ENCODE data around the gene RXRA. TPM values are rescaled to one million over a fixed set of nuclear protein-coding genes. Genes with fewer than 3 reads are reported as not detected.

Gene RXRA
- total and polyA plus RNA-seq, 2 of the 13 experiments (the other 11 are each of a cell fraction or from before 2014, with no cell fraction given), result 18.9 to 29.2 TPM

DNA sequence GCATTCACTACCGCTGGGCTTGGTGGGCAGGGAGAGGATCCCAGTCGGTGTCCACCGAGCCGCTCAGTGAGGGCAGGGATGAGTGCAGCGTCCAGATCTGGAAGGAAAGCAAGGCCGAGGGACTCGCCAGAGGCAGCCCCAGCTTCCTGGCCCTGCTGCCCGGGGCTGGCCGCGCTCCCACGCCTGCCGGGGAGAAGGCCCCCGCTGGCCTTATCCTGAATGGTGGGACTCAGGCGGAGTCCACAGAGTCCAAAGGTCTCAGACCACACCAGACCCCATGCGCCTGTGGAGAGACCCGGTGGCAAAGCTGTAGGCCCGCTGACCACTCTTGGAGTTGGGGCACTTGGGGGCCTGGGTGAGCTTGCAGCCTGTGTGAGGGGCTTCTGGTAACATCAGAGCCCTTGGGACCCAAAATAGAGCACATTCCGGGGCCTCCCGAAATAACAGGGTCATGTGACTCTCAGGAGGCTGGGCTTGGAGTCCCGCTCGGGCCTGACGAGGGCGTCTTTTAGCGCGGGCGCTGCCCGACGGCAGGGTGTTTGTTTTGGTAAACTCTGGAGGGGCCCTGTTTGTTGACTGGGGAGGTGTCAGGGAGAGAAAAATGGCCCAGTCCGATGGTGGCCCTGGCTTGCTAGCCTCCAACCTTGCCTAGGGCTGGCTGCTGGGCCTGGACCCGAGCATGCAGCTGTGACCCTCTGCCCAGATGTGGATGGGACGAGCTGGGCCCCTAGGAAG lies 2.8 kb downstream of the RXRA start (continued):
- TF ChIP-seq, protein P1, sequence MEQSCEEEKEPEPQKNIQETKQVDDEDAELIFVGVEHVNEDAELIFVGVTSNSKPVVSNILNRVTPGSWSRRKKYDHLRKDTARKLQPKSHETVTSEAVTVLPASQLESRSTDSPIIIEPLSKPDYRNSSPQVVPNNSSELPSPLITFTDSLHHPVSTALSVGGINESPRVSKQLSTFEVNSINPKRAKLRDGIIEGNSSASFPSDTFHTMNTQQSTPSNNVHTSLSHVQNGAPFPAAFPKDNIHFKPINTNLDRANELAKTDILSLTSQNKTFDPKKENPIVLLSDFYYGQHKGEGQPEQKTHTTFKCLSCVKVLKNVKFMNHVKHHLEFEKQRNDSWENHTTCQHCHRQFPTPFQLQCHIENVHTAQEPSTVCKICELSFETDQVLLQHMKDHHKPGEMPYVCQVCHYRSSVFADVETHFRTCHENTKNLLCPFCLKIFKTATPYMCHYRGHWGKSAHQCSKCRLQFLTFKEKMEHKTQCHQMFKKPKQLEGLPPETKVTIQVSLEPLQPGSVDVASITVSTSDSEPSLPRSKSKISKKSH (CRISPR knock-in tag; IDR thresholded peaks at IDR 0.05; ENCODE audit: borderline replicate concordance), result no peak
- peak; percentile 65; the same call in 1 of the 2 replicates for TF ChIP-seq ZNF589 (CRISPR knock-in tag; conservative IDR thresholded peaks at IDR 0.05)
- no peak for TF ChIP-seq RFX1 (IDR thresholded peaks at IDR 0.05)
- no peak for TF ChIP-seq ZNF790 (CRISPR knock-in tag; IDR thresholded peaks at IDR 0.05; ENCODE audit: borderline replicate concordance)
- TF ChIP-seq, protein P2, sequence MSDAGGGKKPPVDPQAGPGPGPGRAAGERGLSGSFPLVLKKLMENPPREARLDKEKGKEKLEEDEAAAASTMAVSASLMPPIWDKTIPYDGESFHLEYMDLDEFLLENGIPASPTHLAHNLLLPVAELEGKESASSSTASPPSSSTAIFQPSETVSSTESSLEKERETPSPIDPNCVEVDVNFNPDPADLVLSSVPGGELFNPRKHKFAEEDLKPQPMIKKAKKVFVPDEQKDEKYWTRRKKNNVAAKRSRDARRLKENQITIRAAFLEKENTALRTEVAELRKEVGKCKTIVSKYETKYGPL (CRISPR knock-in tag; IDR thresholded peaks at IDR 0.05), result peak; percentile 68; the same call in 1 of the 2 replicates
- TF ChIP-seq ZNF543 (CRISPR knock-in tag; IDR thresholded peaks at IDR 0.05), result peak; percentile 78; the same call in 1 of the 2 replicates
- TF ChIP-seq, protein P3, sequence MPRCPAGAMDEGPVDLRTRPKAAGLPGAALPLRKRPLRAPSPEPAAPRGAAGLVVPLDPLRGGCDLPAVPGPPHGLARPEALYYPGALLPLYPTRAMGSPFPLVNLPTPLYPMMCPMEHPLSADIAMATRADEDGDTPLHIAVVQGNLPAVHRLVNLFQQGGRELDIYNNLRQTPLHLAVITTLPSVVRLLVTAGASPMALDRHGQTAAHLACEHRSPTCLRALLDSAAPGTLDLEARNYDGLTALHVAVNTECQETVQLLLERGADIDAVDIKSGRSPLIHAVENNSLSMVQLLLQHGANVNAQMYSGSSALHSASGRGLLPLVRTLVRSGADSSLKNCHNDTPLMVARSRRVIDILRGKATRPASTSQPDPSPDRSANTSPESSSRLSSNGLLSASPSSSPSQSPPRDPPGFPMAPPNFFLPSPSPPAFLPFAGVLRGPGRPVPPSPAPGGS (CRISPR knock-in tag; IDR thresholded peaks at IDR 0.05), result no peak
- TF ChIP-seq, protein P4, sequence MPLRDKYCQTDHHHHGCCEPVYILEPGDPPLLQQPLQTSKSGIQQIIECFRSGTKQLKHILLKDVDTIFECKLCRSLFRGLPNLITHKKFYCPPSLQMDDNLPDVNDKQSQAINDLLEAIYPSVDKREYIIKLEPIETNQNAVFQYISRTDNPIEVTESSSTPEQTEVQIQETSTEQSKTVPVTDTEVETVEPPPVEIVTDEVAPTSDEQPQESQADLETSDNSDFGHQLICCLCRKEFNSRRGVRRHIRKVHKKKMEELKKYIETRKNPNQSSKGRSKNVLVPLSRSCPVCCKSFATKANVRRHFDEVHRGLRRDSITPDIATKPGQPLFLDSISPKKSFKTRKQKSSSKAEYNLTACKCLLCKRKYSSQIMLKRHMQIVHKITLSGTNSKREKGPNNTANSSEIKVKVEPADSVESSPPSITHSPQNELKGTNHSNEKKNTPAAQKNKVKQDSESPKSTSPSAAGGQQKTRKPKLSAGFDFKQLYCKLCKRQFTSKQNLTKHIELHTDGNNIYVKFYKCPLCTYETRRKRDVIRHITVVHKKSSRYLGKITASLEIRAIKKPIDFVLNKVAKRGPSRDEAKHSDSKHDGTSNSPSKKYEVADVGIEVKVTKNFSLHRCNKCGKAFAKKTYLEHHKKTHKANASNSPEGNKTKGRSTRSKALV (CRISPR knock-in tag; IDR thresholded peaks at IDR 0.05), result peak; percentile 67; the same call in 1 of the 2 replicates
- TF ChIP-seq POLR2A (IDR thresholded peaks at IDR 0.05; ENCODE audit: insufficient read depth in 1 of 2, low read depth in 2 of 2, low read length in 2 of 2), result peak in 1 of 2 experiments; percentile 43; a peak in 1 of 4 replicates
- no peak for TF ChIP-seq RFXANK (CRISPR knock-in tag; IDR thresholded peaks at IDR 0.05)
- no peak for TF ChIP-seq ZBTB1 (CRISPR knock-in tag; IDR thresholded peaks at IDR 0.05; ENCODE audit: borderline replicate concordance)
- peak; percentile 58; the same call in 1 of the 2 replicates for TF ChIP-seq MED1 (CRISPR knock-in tag; IDR thresholded peaks at IDR 0.05)
- TF ChIP-seq TBL1XR1 (IDR thresholded peaks at IDR 0.05; ENCODE audit: borderline replicate concordance, low read length, partially characterized antibody), result peak; percentile 9
- TF ChIP-seq DR1 (CRISPR knock-in tag; IDR thresholded peaks at IDR 0.05), result no peak
- peak; percentile 69 for TF ChIP-seq KAT8 (CRISPR knock-in tag; IDR thresholded peaks at IDR 0.05)
- TF ChIP-seq MXD4 (CRISPR knock-in tag; IDR thresholded peaks at IDR 0.05), result no peak
- no peak for TF ChIP-seq ZNF83 (CRISPR knock-in tag; IDR thresholded peaks at IDR 0.05; ENCODE audit: borderline replicate concordance)
- TF ChIP-seq NKX3-1 (CRISPR knock-in tag; IDR thresholded peaks at IDR 0.05), result peak; percentile 69; the same call in 1 of the 2 replicates
- peak; percentile 53; the same call in 1 of the 2 replicates for TF ChIP-seq ZNF263 (CRISPR knock-in tag; IDR thresholded peaks at IDR 0.05)
- TF ChIP-seq, protein P5, sequence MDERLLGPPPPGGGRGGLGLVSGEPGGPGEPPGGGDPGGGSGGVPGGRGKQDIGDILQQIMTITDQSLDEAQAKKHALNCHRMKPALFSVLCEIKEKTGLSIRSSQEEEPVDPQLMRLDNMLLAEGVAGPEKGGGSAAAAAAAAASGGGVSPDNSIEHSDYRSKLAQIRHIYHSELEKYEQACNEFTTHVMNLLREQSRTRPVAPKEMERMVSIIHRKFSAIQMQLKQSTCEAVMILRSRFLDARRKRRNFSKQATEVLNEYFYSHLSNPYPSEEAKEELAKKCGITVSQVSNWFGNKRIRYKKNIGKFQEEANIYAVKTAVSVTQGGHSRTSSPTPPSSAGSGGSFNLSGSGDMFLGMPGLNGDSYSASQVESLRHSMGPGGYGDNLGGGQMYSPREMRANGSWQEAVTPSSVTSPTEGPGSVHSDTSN (CRISPR knock-in tag; IDR thresholded peaks at IDR 0.05), result no peak
- no peak for TF ChIP-seq ZNF660 (CRISPR knock-in tag; IDR thresholded peaks at IDR 0.05; ENCODE audit: borderline replicate concordance, low read depth)
- peak; percentile 80 for TF ChIP-seq KMT2A (CRISPR knock-in tag; IDR thresholded peaks at IDR 0.05)
